Inflammatory macrophage (primary cell): ENCODE results near the gene MRGPRD.
"Not testable (repeated sequence)": the region's sequence is repeated elsewhere in the genome, so short reads cannot be mapped to it uniquely, and the experiment has no call there.

Experiments used
- DNase-seq, 2 donors: peaks; one replicate each; pipeline ENCODE4 v3.0.0-alpha.2; 2020 to 2022

The MRGPRD gene

GRCh38 chr11:68993546-68993945 is 12.8 kb upstream of the MRGPRD start:
- DNase-seq = no peak

- DNase-seq = no peak
These were observed 12.0 kb upstream of the MRGPRD start for GRCh38 chr11:68992743-68993255.

- DNase-seq = no peak
These were observed 10.4 kb upstream of the MRGPRD start for GRCh38 chr11:68990995-68991780.

GRCh38 chr11:68989936-68990606 is 9.3 kb upstream of the MRGPRD start:
- DNase-seq = no peak

- no peak for DNase-seq
These were observed 7.7 kb upstream of the MRGPRD start for GRCh38 chr11:68988491-68988890.

- no peak for DNase-seq
These were observed 6.4 kb upstream of the MRGPRD start for GRCh38 chr11:68987211-68987610.

GRCh38 chr11:68983801-68984200 is 3.0 kb upstream of the MRGPRD start:
- no peak for DNase-seq

GRCh38 chr11:68982134-68982533 is 1.3 kb upstream of the MRGPRD start:
- DNase-seq = no peak

GRCh38 chr11:68979931-68980775 is 633 bp downstream of the MRGPRD start:
- DNase-seq = no peak

- DNase-seq = no peak
These were observed 1.7 kb downstream of the MRGPRD start for GRCh38 chr11:68978931-68979594.

- no peak for DNase-seq
These were observed 2.2 kb downstream of the MRGPRD start for GRCh38 chr11:68978626-68978930.

- DNase-seq = no peak
These were observed 2.8 kb downstream of the MRGPRD start for GRCh38 chr11:68977781-68978625.

- no peak for DNase-seq
These were observed 4.2 kb downstream of the MRGPRD start for GRCh38 chr11:68976563-68976962.

- no peak for DNase-seq
These were observed 4.7 kb downstream of the MRGPRD start for GRCh38 chr11:68976095-68976494.

GRCh38 chr11:68974421-68975194 is 6.2 kb downstream of the MRGPRD start:
- DNase-seq = peak in 1 of 2 donors; percentile 34

- not testable (repeated sequence) for DNase-seq
These were observed 7.1 kb downstream of the MRGPRD start for GRCh38 chr11:68973706-68974105.

- no peak for DNase-seq
These were observed 7.6 kb downstream of the MRGPRD start for GRCh38 chr11:68973219-68973618.

- DNase-seq = no peak
These were observed 9.7 kb downstream of the MRGPRD start for GRCh38 chr11:68970921-68971636.

- DNase-seq = no peak
These were observed 11.4 kb downstream of the MRGPRD start for GRCh38 chr11:68969386-68969785.
